COLO668 (cell line): Measurements from ENCODE around the gene RBM42.
"Not testable (repeated sequence)": the region's sequence is repeated elsewhere in the genome, so short reads cannot be mapped to it uniquely, and the experiment has no call there.

Experiments
- DNase-seq: peaks from one replicate; lab custom pipeline; 2025; ENCODE audit not compliant: unreplicated experiment; lab: John Stamatoyannopoulos, UW

RBM42 gene, protein sequence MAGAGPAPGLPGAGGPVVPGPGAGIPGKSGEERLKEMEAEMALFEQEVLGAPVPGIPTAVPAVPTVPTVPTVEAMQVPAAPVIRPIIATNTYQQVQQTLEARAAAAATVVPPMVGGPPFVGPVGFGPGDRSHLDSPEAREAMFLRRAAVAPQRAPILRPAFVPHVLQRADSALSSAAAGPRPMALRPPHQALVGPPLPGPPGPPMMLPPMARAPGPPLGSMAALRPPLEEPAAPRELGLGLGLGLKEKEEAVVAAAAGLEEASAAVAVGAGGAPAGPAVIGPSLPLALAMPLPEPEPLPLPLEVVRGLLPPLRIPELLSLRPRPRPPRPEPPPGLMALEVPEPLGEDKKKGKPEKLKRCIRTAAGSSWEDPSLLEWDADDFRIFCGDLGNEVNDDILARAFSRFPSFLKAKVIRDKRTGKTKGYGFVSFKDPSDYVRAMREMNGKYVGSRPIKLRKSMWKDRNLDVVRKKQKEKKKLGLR

DNA sequence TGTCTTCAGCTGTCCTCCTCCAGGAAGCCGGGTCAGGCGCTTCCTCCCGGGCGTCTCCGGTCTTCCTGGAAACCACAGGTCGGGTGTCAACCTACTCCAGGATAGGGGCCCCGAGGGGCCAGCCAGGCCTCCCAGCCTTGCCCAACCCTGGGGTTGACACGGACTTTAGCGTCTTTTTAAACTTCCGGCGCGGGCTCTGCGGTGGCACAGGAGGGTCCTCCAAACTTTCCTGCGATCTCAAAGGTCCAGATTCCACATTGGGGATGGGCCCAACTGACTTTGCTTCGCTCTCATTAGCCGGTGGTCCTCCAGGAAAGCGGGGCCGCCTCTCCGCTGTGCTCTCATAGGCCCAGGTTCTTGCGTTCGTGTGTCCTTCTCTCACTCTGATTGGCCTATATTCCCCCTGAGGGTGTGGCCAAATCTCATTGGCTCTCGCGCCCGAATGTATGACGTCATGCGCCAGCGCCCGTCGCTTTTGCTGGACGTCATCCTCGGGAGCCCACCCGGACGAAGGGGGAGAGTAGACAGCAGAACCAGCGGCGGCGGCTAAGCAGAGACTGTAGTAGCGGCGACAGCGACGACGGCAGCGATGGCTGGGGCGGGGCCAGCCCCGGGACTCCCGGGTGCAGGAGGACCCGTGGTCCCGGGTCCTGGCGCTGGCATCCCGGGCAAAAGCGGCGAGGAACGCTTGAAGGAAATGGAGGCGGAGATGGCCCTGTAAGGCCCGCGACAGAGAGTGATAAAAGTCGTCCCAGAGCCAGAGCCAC is at the start of gene RBM42:
Gene RBM42 (plus strand): TSS at position 472 of the 767 bp plus-strand sequence. CDS start 118 bp downstream, at position 590.
- DNase-seq = peak; percentile 94

DNA sequence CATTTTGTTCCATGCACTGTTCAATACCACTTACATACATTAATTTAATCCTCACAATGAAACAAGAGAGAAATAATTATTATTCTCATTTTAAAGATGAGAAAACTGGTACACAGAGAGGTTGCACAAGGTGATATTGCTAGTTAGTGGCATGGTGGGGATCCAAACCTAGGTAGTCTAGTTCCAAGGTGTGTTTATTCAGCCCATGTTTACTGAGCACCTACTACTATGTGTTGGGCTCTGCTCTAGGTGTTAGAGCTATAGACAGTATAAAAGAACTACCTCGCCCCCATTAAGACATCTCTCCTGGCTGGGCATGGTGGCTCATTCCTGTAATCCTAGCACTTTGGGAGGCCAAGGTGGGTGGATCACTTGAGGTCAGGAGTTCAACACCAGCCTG is 46.1 kb upstream of the RBM42 start:
- DNase-seq = no peak

DNA sequence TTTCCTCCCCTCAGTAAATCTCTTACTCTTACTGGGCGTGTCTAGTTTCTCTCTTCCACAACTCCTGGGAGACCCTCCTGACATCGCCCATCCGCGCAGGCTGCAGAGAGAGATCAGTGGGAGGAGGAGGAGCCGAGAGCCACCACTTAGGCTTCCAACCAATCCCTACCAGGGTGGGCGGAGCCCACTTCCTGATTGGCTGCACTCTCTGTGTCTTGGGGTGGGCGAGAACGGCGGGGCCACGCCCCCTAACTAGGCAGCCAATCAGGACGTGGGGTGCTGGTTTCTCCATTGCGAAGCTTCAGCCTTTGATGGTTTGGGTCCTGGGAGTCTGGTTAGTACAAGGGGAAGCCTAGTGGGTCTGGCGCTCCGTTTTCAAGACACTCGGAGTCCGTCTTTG is 43.0 kb upstream of the RBM42 start, which contains the start of gene PMIS2:
Gene PMIS2 (plus strand): TSS at position 326 of the 400 bp plus-strand sequence. CDS start 87 bp downstream, outside the sequence.
- DNase-seq = no peak

DNA sequence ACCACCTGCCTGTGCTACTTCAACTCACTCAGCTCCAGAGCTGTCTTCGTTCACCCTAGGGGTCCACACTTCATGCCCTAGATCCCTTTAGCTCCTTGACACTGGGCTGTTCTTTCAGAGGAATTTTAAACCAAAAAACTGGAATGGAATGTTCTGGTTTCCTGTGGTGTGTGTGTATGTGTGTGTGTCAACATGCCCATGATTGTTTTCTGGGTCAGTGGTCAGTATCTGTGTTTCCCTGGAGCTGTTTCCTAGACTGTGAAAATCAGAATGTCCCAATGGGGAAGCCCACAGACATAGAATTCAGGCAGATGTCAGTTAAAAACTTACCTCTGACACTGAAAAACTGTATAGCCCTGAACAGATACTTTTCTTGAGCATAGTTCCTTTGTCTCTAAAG is 41.5 kb upstream of the RBM42 start:
- DNase-seq = no peak

DNA sequence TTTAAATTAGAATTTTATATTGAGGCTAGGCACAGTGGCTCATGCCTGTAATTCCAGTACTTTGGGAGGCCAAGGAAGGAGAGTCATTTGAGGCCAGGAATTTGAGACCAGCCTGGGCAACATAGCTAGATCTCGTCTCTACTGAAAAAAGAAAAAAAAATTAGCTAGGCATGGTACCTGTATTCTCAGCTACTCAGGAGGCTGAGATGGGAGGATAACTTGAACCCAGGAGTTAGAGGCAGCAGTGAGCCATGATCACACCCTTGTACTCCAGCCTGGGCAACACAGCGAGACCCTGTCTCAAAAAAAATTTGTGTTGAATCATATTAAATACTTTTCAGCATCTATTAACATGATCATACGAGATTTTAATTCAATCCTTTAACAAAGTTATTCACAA is 38.0 kb upstream of the RBM42 start:
- no peak for DNase-seq

DNA sequence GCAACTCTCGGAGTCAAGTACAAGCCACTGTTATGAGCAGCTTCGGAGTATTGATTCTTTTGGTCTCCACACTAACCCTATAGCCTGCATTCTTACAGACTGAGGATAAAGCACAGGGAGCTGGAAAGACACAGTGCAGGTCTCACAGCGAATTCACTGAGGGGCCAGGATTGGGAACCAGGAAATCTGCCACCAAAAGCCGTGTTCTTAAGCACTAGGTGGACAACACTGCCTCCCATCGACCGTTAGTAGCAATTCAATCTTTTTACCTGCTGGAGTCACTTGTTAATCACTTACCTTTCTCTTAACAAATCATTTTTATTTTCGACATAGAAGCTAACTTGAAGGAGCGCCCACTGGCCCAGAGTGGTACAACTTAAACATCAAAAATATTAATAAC is 36.6 kb upstream of the RBM42 start:
- peak; percentile 30 for DNase-seq

DNA sequence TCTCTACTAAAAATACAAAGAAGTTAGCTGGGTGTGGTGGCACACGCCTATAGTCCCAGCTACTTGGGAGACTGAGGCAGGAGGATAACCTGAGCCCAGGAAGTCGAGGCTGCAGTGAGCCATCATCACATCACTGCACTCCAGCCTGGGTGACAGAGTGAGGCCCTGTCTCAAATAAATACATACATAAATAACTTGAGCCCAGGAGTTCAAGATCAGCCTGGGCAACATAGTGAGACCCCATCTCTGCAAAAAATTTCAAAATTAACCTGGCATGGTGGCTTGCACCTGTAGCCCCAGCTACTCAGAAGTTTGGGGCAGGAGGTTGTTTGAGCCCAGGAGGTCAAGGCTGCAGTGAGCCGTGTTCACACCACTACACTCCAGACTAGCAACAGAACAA is 33.8 kb upstream of the RBM42 start:
- not testable (repeated sequence) for DNase-seq

DNA sequence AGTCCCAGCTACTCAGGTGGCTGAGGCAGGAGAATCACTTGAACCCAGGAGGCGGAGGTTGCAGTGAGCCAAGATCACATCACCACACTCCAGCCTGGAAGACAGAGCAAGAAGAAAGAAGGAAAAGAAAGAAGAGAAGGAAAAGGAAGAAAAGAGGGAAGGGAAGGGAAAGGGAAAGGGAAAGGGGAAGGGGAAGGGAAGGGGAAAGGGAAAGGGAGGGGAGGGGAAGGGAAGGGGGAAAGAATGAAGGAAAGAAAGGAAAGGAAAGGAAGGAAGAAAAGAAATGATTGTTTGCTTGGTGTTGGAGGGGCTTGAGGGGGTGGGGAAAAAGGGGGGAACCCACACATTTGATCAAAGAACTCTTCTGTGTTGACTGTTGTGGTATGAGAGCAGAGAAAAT is 32.9 kb upstream of the RBM42 start:
- no peak for DNase-seq

DNA sequence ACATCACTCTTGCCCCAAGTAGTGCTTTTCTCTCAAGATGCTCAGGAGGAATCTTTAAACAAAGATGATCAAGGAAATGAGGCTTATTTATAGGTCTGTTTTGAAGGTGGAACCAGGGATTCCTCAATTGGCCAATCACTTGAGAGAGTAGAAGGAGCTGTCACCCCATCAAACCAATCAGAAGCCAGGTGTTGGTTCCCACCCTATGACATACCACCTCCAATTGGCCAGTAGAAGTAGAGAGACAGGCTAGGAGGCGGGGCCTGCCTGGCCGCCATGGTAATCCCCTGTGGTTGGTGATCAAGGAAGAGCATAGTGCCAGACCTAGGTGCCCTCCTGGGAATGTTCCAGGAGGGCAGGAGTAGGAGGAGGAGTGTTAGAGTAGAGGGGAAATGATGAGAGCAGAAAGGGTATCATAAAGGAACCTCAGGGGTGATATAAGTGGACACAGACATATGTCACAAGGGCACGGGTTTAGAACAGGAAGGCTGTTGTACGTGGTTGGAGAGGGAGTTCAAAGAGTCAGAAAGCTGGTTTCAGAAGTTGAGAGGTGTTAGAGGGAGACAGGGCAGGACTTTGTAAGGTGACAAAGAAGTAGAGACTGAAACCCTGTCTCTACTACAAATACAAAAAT is 32.4 kb upstream of the RBM42 start:
- DNase-seq = no peak

DNA sequence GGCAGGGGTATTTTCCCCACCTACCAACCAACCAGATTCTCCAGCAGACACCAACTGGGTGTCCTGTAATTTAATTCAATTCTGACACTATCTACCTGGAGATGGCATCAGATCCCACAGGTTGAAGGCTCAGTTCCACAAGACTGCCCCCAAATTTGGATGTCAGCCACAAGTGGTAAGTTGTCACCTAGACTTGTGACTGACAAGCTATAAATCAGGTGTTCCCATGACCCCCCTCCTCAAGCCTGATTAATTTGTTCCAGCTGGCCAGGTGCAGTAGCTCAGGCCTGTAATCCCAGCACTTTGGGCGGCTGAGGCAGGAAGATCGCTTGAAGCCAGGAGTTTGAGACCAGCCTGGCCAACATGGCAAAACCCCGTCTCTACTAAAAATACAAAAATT is 26.9 kb upstream of the RBM42 start:
- no peak for DNase-seq

DNA sequence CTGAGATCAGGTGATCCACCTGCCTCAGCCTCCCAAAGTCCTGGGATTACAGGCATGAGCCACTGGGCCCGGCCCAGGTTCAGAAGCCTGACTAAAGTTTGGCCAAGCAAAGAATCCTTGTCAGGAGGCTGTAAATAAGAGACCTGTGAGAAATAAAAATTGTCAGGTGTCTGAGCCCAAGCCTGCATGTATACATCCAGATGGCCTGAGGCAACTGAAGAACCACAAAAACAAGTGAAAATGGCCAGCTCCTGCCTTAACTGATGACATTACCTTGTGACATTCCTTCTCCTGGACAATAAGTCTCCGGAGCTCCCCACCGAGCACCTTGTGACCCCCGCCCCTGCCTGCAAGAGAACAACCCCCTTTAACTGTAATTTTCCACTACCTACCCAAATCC is 24.4 kb upstream of the RBM42 start:
- DNase-seq = not testable (repeated sequence)

DNA sequence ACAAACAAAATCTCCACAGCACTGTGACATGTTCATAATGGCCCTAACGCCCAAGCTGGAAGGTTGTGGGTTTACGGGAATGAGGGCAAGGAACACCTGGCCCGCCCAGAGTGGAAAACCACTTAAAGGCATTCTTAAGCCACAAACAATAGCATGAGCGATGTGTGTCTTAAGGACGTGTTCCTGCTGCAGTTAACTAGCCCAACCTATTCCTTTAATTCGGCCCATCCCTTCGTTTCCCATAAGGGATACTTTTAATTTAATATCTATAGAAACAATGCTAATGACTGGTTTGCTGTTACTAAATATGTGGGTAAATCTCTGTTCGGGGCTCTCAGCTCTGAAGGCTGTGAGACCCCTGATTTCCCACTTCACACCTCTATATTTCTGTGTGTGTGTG is 21.7 kb upstream of the RBM42 start:
- not testable (repeated sequence) for DNase-seq

DNA sequence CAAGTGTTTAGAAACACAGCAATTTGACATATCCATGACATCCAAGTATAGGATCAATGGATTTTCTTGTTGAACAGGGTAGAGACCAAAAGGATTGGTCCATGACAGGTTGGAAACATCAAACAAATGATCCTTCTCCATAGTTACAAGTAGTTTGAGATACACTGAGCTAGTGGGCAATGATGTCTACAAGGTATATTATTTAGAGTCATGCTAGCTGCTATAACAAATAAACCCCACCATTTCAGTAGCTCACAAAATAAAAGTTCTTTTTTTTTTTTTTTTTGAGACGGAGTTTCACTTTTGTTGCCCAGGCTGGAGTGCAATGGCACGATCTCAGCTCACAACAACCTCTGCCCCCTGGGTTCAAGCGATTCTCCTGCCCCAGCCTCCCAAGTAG is 21.2 kb upstream of the RBM42 start:
- DNase-seq = no peak

DNA sequence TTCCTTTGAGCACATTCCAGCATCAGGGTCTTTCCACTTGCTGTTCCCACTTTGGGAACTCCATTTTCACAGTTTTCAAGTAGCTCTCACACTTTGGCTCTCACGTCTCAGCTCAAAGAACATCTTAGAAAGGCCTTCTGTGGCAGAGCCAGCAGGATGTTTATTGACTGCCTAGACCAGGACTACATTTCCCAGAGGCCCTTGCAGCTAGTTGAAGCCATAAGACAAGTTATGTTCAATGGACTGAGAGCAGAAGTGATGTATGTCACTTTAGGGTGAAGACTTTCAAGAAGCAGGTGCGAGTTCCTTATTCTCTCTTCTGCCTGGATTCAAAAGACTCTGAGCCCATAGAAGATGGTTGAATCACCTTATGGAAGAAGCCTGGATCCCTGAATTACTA is 20.6 kb upstream of the RBM42 start:
- DNase-seq = no peak

DNA sequence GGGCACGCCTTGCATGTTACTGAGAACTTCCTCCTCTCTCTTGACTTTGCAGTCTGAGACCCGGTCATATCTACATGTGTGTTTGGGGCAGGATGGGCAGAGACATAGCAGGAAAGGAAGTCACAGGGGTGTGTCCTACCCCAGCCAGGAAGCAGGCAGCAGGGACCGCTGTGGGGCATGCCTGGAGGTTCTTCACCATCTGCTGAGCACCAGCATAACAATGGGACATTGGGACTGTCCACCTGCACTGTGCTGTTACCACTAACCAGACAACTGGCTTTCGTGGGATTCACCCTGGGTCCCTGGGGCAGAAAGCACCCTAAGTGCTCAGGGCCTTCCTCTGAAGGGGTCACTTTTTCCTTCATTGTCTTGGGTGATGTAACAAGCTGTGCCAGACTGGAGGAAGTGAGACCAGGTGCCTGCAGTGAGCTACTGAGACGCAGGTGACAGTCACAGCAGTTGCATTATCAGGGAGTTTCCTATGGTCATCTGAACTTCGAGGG is 18.9 kb upstream of the RBM42 start:
- DNase-seq = no peak

DNA sequence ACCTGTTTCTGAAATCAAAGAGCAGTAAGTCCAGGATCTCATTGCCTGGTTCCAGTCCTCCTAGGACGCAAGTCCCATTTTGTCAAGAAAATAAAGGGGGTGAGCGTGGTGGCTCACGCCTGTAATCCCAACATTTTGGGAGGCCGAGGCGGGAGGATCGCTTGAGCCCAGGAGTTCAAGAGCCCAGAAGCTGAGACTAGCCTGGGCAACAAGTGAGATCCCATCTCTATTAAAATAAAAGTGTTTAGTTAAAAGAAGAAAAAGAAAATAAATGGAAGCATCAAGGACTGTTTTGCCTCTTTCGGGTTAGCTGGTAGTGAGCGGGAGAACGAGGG is 16.6 kb upstream of the RBM42 start:
- DNase-seq = no peak

DNA sequence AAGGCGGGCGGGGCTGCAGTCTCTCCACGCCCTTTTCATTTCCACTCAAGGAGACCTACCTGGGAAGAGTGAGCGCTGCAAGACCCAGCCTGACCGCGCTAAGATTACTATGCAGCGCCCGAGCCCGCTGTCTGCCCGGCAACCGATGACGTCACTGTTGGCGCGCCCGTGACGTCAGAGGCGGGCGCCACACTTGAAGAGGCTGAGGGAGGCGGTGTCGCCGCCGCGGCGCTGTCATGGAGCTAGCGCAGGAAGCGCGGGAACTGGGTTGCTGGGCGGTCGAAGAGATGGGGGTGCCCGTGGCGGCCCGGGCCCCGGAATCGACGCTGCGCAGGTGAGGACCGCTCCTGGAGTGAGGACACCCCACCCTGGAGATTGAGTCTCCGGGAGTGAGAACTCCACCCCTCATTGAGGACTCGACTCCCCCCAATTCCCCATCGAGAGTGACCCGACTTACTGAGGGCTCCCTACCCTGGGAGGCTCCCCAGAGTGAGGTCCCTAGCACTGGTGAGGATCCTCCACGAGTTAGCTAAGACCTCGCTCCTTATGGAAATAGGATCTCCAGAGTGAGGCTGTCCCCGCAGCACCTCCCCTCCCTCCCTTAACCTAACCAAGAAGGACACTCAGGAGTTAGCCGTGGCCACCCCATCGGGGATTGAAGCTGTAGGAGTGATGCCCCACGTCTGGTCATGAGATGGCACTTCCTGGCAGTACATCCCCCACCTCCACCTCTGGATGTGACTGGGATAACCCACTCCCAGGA is 16.1 kb upstream of the RBM42 start, which contains the start of gene HAUS5:
Gene HAUS5 (plus strand): TSS at position 177 of the 763 bp plus-strand sequence. CDS start 60 bp downstream, at position 237.
- DNase-seq = peak; percentile 92

DNA sequence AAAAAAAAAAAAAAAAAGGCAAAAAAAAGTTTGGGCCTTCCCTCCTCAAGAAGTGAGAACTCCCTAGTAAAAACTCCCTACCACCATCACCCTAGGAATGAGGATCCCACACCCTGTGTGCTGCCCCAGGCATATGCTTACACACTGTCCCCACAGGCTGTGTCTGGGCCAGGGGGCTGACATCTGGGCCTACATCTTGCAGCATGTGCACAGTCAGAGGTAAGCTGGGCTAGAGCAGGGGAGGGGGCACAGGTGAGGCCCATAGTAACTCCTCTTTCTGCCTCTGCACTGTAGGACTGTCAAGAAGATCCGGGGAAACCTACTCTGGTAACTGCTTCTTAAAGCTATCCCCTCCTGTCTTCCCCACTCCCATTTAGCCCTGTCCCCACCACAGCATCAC is 15.3 kb upstream of the RBM42 start:
- DNase-seq = no peak

DNA sequence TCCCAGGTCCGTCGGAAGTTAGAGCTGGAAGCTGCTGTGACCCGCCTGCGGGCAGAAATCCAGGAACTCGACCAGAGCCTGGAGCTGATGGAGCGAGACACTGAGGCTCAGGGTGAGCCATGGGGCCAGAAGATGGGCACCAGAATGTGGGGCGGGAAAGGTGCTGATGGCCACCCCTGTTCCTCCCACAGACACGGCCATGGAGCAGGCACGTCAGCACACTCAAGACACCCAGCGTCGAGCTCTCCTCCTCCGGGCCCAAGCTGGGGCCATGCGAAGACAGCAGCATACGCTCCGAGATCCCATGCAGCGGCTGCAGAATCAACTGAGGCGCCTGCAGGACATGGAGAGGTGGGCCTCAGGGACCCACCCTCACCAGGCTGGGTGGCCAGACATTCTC is 13.8 kb upstream of the RBM42 start:
- DNase-seq = no peak

DNA sequence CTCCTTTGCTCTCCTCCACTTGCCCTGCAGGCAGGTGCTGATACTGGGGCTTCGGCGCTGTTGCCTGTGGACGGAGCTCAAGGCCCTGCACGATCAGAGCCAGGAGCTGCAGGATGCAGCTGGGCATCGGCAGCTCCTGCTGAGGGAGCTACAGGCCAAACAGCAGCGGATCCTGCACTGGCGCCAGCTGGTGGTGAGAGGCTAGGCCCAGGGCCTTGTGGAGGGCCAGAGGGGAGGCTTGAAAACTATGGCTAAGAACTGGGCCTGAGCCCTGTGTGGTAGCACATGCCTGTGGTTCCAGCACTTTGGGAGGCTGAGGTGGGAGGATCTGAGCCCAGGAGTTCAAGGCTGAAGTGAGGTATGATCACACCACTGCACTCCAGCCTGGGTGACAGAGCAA is 10.0 kb upstream of the RBM42 start:
- DNase-seq = no peak
